KMS-11 (cell line): ENCODE results near the gene NAT10.
"Not testable (repeated sequence)": the region's sequence is repeated elsewhere in the genome, so short reads cannot be mapped to it uniquely, and the experiment has no call there.

Experiments used
- H2AFZ ChIP-seq: fragments of 200-600 bp; sonication (generic); 2 replicates; pipeline ENCODE4 v1.6.1; 2016; ENCODE audit warnings: antibody characterized with exemption, mixed run types, low read depth
- H3K27ac ChIP-seq: fragments of 200-600 bp; sonication (generic); 2 replicates; pipeline ENCODE4 v1.6.1; 2016; ENCODE audit warnings: mild to moderate bottlenecking, mixed run types
- H3K27me3 ChIP-seq: fragments of 200-600 bp; sonication (generic); 2 replicates; pipeline ENCODE4 v1.6.1; 2017; ENCODE audit warnings: mild to moderate bottlenecking, low read depth, mixed run types, moderate library complexity; ENCODE audit not compliant: insufficient read depth
- H3K36me3 ChIP-seq: fragments of 200-600 bp; sonication (generic); 2 replicates; pipeline ENCODE4 v1.6.1; 2017; ENCODE audit warnings: mild to moderate bottlenecking, mixed run types; ENCODE audit not compliant: insufficient read depth
- H3K4me1 ChIP-seq: fragments of 200-600 bp; sonication (generic); 2 replicates; pipeline ENCODE4 v1.6.1; 2016; ENCODE audit warnings: mild to moderate bottlenecking, low read depth, mixed run types; ENCODE audit not compliant: poor library complexity, severe bottlenecking
- H3K4me2 ChIP-seq: fragments of 200-600 bp; sonication (generic); 2 replicates; pipeline ENCODE4 v1.7.0; 2016; ENCODE audit warnings: mild to moderate bottlenecking, mixed run types
- H3K4me3 ChIP-seq: fragments of 200-600 bp; sonication (generic); IDR thresholded peaks from 2 replicates; pipeline ENCODE4 v1.6.1; 2017; ENCODE audit warnings: low read depth, low read length, mixed read lengths; ENCODE audit not compliant: insufficient read depth
- H3K79me2 ChIP-seq: fragments of 200-600 bp; sonication (generic); 2 replicates; pipeline ENCODE4 v1.6.1; 2016; ENCODE audit warnings: low read depth, mixed run types; ENCODE audit not compliant: insufficient read depth
- H3K9ac ChIP-seq: fragments of 200-600 bp; sonication (generic); 2 replicates; pipeline ENCODE4 v1.6.1; 2016; ENCODE audit warnings: mild to moderate bottlenecking, mixed run types
- H4K20me1 ChIP-seq: fragments of 200-600 bp; sonication (generic); 2 replicates; pipeline ENCODE4 v1.6.1; 2016; ENCODE audit warnings: mild to moderate bottlenecking, mixed run types; ENCODE audit not compliant: insufficient read depth
- TF ChIP-seq, protein P1 (sequence below): fragments of 200-600 bp; sonication (generic); conservative IDR thresholded peaks from 2 replicates; pipeline ENCODE4 v1.6.1; 2017; ENCODE audit warnings: low read depth, mild to moderate bottlenecking, antibody characterized with exemption, low read length, moderate library complexity, mixed read lengths

The NAT10 gene

DNA sequence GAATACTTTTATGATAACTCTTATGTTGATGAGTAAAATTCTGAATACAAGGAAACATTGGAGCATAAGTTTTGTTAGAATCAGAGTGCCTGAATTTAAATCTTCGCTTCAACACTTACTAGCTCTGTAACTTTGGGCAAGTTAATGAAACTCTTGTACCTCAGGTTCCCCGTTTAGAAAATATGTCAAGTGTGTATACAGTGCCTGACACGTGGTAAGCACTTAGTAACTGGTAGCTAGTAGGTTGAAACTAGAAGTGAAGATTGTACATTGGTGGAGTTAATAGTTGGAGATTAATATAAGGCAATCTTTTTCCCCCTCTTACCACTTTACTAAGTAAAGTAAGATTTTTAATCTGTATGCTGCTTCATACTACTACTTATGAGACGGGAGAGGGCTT is 24.8 kb upstream of the NAT10 start:
- Histone ChIP-seq H3K4me2 (no peak overlapping the region; the same call in 1 of the 2 replicates), H3K9ac (no peak overlapping the region), H3K79me2 (peaks cover 73% of the 10 kb centered on the region), H3K36me3 (peaks cover 27% of the 10 kb centered on the region; the same call in 1 of the 2 replicates), H4K20me1 (0 out of 2 replicates have a peak, but pooled peaks cover 3% of the 10 kb centered on the region), H2AFZ (no peak overlapping the region), H3K27ac (no peak overlapping the region), H3K4me3 (no peak overlapping the region), H3K27me3 (no peaks in the 10 kb centered on the region), H3K4me1 (peaks cover 44% of the 10 kb centered on the region)
- TF ChIP-seq, protein P1, sequence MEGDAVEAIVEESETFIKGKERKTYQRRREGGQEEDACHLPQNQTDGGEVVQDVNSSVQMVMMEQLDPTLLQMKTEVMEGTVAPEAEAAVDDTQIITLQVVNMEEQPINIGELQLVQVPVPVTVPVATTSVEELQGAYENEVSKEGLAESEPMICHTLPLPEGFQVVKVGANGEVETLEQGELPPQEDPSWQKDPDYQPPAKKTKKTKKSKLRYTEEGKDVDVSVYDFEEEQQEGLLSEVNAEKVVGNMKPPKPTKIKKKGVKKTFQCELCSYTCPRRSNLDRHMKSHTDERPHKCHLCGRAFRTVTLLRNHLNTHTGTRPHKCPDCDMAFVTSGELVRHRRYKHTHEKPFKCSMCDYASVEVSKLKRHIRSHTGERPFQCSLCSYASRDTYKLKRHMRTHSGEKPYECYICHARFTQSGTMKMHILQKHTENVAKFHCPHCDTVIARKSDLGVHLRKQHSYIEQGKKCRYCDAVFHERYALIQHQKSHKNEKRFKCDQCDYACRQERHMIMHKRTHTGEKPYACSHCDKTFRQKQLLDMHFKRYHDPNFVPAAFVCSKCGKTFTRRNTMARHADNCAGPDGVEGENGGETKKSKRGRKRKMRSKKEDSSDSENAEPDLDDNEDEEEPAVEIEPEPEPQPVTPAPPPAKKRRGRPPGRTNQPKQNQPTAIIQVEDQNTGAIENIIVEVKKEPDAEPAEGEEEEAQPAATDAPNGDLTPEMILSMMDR = no peak

DNA sequence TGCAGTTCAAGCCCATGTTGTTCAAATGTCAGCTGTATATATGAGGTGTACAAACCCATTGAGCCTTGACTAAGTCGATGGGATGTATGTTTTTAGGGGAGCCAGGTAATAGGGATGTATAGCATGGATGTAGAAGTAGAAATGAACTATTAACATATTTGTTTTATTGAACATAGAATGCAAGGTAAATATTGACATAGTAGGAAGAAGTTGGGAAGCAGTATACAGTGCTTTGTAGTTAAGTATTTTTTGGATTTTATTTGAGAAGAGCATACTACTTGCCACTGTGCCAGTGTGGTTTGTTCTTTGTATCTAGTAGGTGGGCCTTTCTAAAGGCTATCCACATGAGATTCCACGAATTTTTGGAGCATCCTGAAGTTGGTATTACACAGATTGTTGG is 20.8 kb upstream of the NAT10 start:
- Histone ChIP-seq H2AFZ (no peak overlapping the region), H3K27ac (peak overlapping the region; percentile 79; the same call in 1 of the 2 replicates), H3K4me3 (no peak overlapping the region), H3K27me3 (no peaks in the 10 kb centered on the region; the same call in 1 of the 2 replicates), H3K9ac (no peak overlapping the region), H3K79me2 (peaks cover 53% of the 10 kb centered on the region), H3K4me2 (peak overlapping the region; percentile 89; the same call in 1 of the 2 replicates), H4K20me1 (0 out of 2 replicates have a peak, but pooled peaks cover 3% of the 10 kb centered on the region), H3K36me3 (peaks cover 24% of the 10 kb centered on the region; the same call in 1 of the 2 replicates), H3K4me1 (peaks cover 76% of the 10 kb centered on the region)
- TF ChIP-seq, protein P1 = no peak

DNA sequence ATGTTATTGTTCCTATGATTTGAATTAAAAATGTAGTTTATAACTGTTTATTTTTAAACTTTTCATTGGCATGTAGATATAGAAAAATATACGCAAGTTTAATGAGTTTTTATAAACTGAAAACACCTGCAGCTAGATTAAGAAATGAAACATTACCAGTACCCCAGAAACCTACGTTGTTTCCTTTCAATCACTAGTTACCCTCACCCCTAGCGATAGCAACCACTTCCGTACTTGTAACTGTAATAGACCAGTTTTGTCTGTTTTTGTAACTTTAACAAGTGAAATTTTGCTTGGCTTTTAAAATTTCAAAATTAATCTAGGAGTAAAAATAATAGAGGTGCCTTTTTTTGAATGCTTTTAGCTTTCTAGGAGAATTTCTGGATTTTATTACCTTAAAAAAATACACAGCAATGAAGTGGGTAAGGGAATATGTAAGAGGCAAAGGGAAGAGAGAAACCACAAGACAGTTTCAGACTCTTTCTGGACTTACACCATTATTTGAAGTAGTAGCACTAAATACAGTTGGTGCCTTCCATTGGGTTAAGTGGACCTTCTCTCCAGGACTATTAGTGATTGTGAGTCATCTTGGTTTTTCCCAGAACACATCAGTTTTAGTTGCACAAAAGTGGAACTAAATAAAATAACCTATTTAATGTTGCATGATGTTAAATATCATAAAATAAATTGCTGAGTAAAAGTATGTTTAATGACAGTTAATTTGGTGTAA is 18.7 kb upstream of the NAT10 start:
- TF ChIP-seq, protein P1 = no peak
- Histone ChIP-seq H3K4me1 (peaks cover 77% of the 10 kb centered on the region), H3K4me3 (no peak overlapping the region), H3K27me3 (no peaks in the 10 kb centered on the region; the same call in 1 of the 2 replicates), H2AFZ (no peak overlapping the region), H3K27ac (peak overlapping the region; percentile 79), H3K36me3 (peaks cover 39% of the 10 kb centered on the region; the same call in 1 of the 2 replicates), H3K4me2 (peak overlapping the region; percentile 89), H3K9ac (peak overlapping the region; percentile 23; the same call in 1 of the 2 replicates), H4K20me1 (peaks cover 4% of the 10 kb centered on the region; the same call in 1 of the 2 replicates), H3K79me2 (peaks cover 46% of the 10 kb centered on the region)

DNA sequence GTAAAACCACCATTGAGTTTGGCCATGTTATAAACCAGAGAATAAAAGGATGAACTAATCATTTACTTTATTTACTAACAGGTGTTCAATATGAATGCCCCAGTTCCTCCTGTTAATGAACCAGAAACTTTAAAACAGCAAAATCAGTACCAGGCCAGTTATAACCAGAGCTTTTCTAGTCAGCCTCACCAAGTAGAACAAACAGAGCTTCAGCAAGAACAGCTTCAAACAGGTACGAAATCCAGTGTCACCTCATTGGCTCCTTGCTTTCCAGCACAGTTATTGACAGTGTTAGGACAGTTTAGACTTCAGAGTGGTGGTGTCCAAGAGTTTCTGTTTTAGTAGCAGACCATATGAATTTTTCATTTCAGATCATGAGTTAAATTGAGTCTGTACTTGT is 13.6 kb upstream of the NAT10 start:
- Histone ChIP-seq H3K27ac (no peak overlapping the region), H2AFZ (no peak overlapping the region), H3K4me3 (no peak overlapping the region), H3K9ac (no peak overlapping the region), H4K20me1 (peaks cover 4% of the 10 kb centered on the region; the same call in 1 of the 2 replicates), H3K4me2 (no peak overlapping the region), H3K4me1 (peaks cover 27% of the 10 kb centered on the region), H3K27me3 (no peaks in the 10 kb centered on the region; the same call in 1 of the 2 replicates), H3K79me2 (peaks cover 59% of the 10 kb centered on the region), H3K36me3 (peaks cover 74% of the 10 kb centered on the region; the same call in 1 of the 2 replicates)
- TF ChIP-seq, protein P1 = no peak

DNA sequence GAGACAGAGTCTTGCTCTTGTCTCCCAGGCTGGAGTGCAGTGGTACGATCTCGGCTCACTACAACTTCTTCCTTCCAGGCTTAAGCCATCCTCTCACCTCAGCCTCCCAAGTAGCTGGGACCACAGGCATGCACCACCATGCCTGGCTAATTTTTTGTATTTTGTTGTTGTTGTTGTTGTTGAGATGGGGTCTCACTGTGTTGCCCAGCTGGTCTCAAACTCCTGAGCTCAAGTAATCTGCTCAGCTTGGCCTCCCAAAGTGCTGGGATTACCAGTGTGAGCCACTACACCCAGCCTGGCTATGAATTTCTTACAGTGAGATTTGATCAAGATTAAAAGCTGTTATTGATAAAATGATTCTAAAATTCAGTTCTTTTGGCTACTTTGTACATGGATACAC is 10.5 kb upstream of the NAT10 start:
- Histone ChIP-seq H3K36me3 (peaks cover 76% of the 10 kb centered on the region; the same call in 1 of the 2 replicates), H3K79me2 (peaks cover 45% of the 10 kb centered on the region)
- H3K27me3 ChIP-seq, H3K4me1 ChIP-seq, H2AFZ ChIP-seq, H3K4me2 ChIP-seq, H4K20me1 ChIP-seq, H3K4me3 ChIP-seq, H3K27ac ChIP-seq, H3K9ac ChIP-seq: not testable (repeated sequence)
